Activated naive CD4-positive, alpha-beta T cell treated with anti-CD3 and anti-CD28 coated beads for 36 hours (primary cell): ENCODE results near the gene CELA2A. TPM values are rescaled to one million over a fixed set of nuclear protein-coding genes. Genes with fewer than 3 reads are reported as not detected.
"Not testable (repeated sequence)": the region's sequence is repeated elsewhere in the genome, so short reads cannot be mapped to it uniquely, and the experiment has no call there.

Experiments used
- CTCF ChIA-PET: fragments of 350-600 bp; sonication (Branson Sonifier 250); formaldehyde crosslinking; loops from one replicate; lab custom pipeline; 2021; ENCODE audit warnings: antibody characterized with exemption; lab: Charles Lee
- DNase-seq: peaks from one replicate; pipeline ENCODE4 v3.0.0-alpha.2; 2020
- H3K27ac Mint-ChIP-seq: one replicate; pipeline ENCODE4 v1.8.0; 2021; ENCODE audit warnings: mild to moderate bottlenecking, mixed read lengths
- H3K27me3 Mint-ChIP-seq: one replicate; pipeline ENCODE4 v1.8.0; 2021; ENCODE audit warnings: low read depth, mixed read lengths
- H3K36me3 Mint-ChIP-seq: one replicate; pipeline ENCODE4 v1.8.0; 2021; ENCODE audit warnings: low read depth, mixed read lengths
- H3K4me1 Mint-ChIP-seq: one replicate; pipeline ENCODE4 v1.8.0; 2021; ENCODE audit warnings: low read depth, mixed read lengths
- H3K4me3 Mint-ChIP-seq: one replicate; pipeline ENCODE4 v1.8.0; 2021; ENCODE audit warnings: mild to moderate bottlenecking, moderate library complexity, mixed read lengths
- H3K9me3 Mint-ChIP-seq: one replicate; pipeline ENCODE4 v1.8.0; 2021; ENCODE audit warnings: mixed read lengths
- intact Hi-C: fragments of 100-400 bp; cut with micrococcal nuclease; formaldehyde crosslinking; loops from one replicate; pipeline ENCODE4 v1.15.1; 2023
- total RNA-seq, 2 experiments: library from RNA; stranded (reverse); gene quantifications; one replicate each; pipeline ENCODE4 v1.2.3, GENCODE V29; 2021

Gene CELA2A
- total RNA-seq, 2 experiments from 2014 or later, result not detected

DNA sequence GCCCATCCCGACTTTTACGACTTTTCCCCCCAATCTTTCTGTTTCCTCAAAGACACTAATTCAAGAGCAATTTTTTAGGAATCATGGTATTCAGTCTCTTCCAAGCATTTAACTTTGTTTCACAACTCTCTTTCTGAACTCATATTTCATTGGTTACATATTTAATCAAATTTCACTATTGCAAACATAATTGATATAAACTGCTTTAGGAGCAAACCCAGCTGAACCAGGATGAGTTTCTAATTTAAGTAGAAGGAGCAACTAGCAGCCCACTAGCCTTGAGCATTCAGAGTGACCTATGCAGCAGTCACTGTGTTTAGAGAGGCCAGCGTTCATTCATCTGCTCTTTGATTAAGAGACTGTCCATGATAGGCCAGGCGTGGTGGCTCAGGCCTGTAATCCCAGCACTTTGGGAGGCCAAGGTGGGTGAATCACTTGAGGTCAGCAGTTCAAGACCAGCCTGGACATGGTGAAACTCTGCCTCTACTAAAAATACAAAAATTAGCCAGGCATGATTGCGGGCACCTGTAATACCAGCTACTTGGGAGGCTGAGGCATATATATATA is 21.2 kb downstream of the CELA2A start:
- Mint-ChIP-seq H3K4me3 (no peak overlapping the region), H3K9me3 (no peaks in the 10 kb centered on the region), H3K4me1 (no peaks in the 10 kb centered on the region), H3K36me3 (no peaks in the 10 kb centered on the region), H3K27me3 (no peaks in the 10 kb centered on the region), H3K27ac (no peak overlapping the region)
- intact Hi-C loops, result no loop called here
- CTCF ChIA-PET, result interaction anchor here (0.5 kb wide), 1 partner anchor 79 kb away, joined by 3 read pairs; no protein-coding TSS in a partner anchor
- no peak for DNase-seq

GRCh38 chr1:15479654-15480347 is 23.3 kb downstream of the CELA2A start:
- CTCF ChIA-PET, result no interaction called here
- Mint-ChIP-seq H3K9me3 (no peaks in the 10 kb centered on the region), H3K4me3 (no peak overlapping the region), H3K27me3 (no peaks in the 10 kb centered on the region), H3K4me1 (no peaks in the 10 kb centered on the region), H3K27ac (no peak overlapping the region), H3K36me3 (no peaks in the 10 kb centered on the region)
- no peak for DNase-seq
- intact Hi-C loops, result no loop called here

GRCh38 chr1:15482455-15482854 is 25.9 kb downstream of the CELA2A start:
- H3K4me3 Mint-ChIP-seq, H3K9me3 Mint-ChIP-seq, H3K27ac Mint-ChIP-seq, DNase-seq, H3K27me3 Mint-ChIP-seq, H3K36me3 Mint-ChIP-seq, CTCF ChIA-PET, H3K4me1 Mint-ChIP-seq, intact Hi-C loops: not testable (repeated sequence)

DNA sequence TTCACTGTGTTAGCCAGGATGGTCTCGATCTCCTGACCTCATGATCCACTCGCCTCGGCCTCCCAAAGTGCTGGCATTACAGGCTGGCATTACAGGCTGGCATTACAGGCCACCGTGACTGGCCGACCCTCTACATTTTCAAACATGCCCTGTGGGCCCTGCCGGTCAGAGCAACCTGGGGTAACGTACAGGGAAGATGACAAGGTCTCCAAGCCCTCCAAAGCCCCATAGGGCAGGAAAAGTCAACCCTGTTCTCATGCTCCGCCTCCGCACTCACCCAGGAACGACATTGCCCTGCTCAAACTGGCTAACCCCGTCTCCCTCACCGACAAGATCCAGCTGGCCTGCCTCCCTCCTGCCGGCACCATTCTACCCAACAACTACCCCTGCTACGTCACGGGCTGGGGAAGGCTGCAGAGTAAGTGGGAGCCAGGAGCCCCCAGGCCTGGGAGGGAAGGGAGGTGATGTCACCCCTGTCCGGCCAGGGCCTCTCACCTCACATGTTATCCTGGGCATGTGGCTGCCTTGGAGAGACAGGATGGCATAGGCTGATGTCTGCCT is 26.5 kb downstream of the CELA2A start:
- DNase-seq, H3K36me3 Mint-ChIP-seq, H3K4me3 Mint-ChIP-seq, CTCF ChIA-PET, H3K4me1 Mint-ChIP-seq, H3K27me3 Mint-ChIP-seq, H3K27ac Mint-ChIP-seq, intact Hi-C loops, H3K9me3 Mint-ChIP-seq: not testable (repeated sequence)

- H3K27ac Mint-ChIP-seq, result no peak overlapping the region
- no peak for DNase-seq
- no peaks in the 10 kb centered on the region for H3K27me3 Mint-ChIP-seq
- H3K36me3 Mint-ChIP-seq, result no peaks in the 10 kb centered on the region
- intact Hi-C loops, result no loop called here
- no peaks in the 10 kb centered on the region for H3K9me3 Mint-ChIP-seq
- CTCF ChIA-PET, result no interaction called here
- H3K4me3 Mint-ChIP-seq, result no peak overlapping the region
- H3K4me1 Mint-ChIP-seq, result no peaks in the 10 kb centered on the region
These were observed 27.4 kb downstream of the CELA2A start for GRCh38 chr1:15483971-15484370.

- DNase-seq, H3K27ac Mint-ChIP-seq, H3K4me1 Mint-ChIP-seq, H3K9me3 Mint-ChIP-seq, CTCF ChIA-PET, H3K36me3 Mint-ChIP-seq, H3K27me3 Mint-ChIP-seq, H3K4me3 Mint-ChIP-seq, intact Hi-C loops: not testable (repeated sequence)
These were observed 27.9 kb downstream of the CELA2A start for GRCh38 chr1:15484443-15484842.

DNA sequence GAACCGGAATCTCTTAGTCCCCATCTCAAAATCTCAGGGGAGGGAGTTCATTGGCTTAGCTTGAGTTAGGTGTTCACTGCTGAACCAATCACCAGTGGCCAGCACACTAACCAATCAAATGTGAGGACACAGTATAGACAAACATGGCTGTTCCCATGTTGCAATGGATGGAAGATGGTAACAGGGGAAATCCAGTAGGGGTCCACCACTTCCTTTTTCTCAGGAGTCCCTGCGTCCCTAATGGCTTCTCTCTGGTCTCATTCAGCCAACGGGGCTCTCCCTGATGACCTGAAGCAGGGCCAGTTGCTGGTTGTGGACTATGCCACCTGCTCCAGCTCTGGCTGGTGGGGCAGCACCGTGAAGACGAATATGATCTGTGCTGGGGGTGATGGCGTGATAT is 29.1 kb downstream of the CELA2A start:
- Mint-ChIP-seq H3K9me3 (no peaks in the 10 kb centered on the region), H3K36me3 (no peaks in the 10 kb centered on the region), H3K27me3 (no peaks in the 10 kb centered on the region), H3K27ac (no peak overlapping the region), H3K4me1 (no peaks in the 10 kb centered on the region), H3K4me3 (no peak overlapping the region)
- CTCF ChIA-PET, result interaction anchor here (0.6 kb wide), 1 partner anchor 85 kb away, joined by 3 read pairs; no protein-coding TSS in a partner anchor
- DNase-seq, result no peak
- intact Hi-C loops, result no loop called here

DNA sequence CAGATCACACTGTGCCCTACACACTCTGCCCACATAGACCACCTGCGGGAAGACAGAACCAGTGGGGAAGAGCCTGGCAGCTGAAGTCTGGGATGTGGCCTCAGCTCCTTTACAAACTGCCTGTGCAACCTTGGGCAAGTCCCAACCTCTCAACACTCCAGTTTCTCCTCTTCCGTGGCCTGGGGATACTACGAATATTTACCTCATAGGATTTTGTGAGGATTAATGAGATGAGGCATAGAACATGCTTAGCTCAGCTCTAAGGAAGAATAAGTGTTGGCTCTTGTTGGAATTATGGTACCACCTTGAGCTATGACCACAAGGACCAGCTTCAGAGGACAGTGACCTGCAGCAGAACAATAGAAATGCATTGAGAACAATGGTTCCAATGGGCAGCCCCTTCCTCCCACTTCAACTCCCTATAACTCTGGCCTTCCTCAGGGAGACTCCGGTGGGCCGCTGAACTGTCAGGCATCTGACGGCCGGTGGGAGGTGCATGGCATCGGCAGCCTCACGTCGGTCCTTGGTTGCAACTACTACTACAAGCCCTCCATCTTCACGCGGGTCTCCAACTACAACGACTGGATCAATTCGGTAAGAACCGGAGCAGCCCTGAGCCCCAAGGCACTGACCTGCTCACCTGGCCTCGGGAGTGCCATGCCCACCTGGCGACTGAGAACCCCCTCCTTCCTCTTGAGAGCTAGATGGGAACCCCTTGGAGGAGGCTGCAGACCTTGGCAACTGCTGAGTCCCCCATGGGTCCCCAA is 30.5 kb downstream of the CELA2A start:
- H3K36me3 Mint-ChIP-seq, H3K4me3 Mint-ChIP-seq, H3K27me3 Mint-ChIP-seq, H3K4me1 Mint-ChIP-seq, H3K9me3 Mint-ChIP-seq, DNase-seq, intact Hi-C loops, H3K27ac Mint-ChIP-seq: not testable (repeated sequence)
- CTCF ChIA-PET, result interaction anchor here (0.6 kb wide), 1 partner anchor 26 kb away, joined by 4 read pairs; no protein-coding TSS in a partner anchor

GRCh38 chr1:15488371-15488770 is 31.8 kb downstream of the CELA2A start:
- Mint-ChIP-seq H3K36me3 (no peaks in the 10 kb centered on the region), H3K27me3 (no peaks in the 10 kb centered on the region), H3K27ac (no peak overlapping the region), H3K4me1 (no peaks in the 10 kb centered on the region), H3K4me3 (no peak overlapping the region), H3K9me3 (no peaks in the 10 kb centered on the region)
- CTCF ChIA-PET, result no interaction called here
- intact Hi-C loops, result no loop called here
- no peak for DNase-seq

DNA sequence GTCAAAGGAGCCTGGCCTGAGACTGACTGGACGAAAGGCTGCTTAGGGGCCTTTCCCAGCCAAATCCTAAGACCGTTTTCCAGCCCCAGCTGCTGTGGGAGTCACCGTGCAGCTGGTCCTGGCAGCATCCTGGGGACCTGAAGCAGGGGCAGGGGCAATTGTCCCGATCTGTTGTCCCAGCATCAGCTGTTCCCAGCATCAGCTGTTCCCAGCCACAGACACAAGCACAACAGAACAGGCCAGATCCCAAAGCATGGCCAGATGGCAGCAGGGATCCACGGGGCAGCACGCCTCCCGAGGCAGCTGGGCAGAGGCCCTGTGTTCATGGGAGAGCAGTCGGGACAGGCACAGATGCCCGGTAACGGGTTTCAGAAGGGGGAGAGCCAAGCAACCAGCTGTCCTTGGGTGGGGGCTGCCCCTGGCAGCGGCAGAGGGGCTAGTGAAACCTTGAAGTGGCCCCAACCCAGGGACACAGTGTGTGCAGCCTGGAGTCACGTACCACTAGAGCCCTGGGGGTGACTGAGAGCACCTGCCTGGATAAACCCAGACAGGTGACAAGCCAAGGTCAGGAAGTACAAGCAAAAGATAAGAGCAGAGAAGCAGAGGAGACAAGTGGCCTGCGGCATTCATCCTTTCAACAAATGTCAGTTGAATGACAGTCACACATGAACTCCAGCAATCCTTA is 32.7 kb downstream of the CELA2A start:
- no peak overlapping the region for H3K27ac Mint-ChIP-seq
- CTCF ChIA-PET, result no interaction called here
- no peak for DNase-seq
- H3K4me1 Mint-ChIP-seq, result no peaks in the 10 kb centered on the region
- no peak overlapping the region for H3K4me3 Mint-ChIP-seq
- intact Hi-C loops, result no loop called here
- no peaks in the 10 kb centered on the region for H3K9me3 Mint-ChIP-seq
- no peaks in the 10 kb centered on the region for H3K36me3 Mint-ChIP-seq
- no peaks in the 10 kb centered on the region for H3K27me3 Mint-ChIP-seq

- H3K27ac Mint-ChIP-seq, H3K4me3 Mint-ChIP-seq, H3K36me3 Mint-ChIP-seq, intact Hi-C loops, DNase-seq, H3K9me3 Mint-ChIP-seq, H3K27me3 Mint-ChIP-seq, H3K4me1 Mint-ChIP-seq, CTCF ChIA-PET: not testable (repeated sequence)
These were observed 34.5 kb downstream of the CELA2A start for GRCh38 chr1:15491010-15491409.

DNA sequence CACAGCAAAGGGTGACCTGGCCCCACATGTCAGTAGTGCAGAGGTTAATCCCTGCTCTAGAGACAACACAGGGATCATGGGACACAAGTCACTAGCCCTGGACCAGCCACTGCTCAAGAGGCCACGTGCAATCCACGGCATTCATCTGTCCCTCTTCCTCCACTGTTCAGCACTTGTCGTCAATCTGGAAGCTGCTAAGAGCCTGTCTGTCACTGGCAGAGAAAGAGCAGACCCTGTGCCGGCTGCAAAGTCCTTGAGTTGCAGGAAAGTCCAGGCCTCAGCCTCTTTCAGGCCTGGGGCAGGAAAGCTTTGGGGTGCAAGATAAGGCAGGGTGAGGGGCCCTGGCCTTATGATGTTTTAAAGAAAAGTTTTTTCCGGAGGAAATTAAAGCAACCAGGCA is 36.1 kb downstream of the CELA2A start:
- H3K4me1 Mint-ChIP-seq, result no peaks in the 10 kb centered on the region
- no peaks in the 10 kb centered on the region for H3K27me3 Mint-ChIP-seq
- no peaks in the 10 kb centered on the region for H3K9me3 Mint-ChIP-seq
- no peak overlapping the region for H3K4me3 Mint-ChIP-seq
- DNase-seq, result no peak
- peaks cover 11% of the 10 kb centered on the region for H3K36me3 Mint-ChIP-seq
- intact Hi-C loops, result no loop called here
- H3K27ac Mint-ChIP-seq, result no peak overlapping the region
- CTCF ChIA-PET, result interaction anchor here (0.5 to 0.6 kb wide), 2 partner anchors 101 to 226 kb away, joined by 3 read pairs; no protein-coding TSS in a partner anchor
